HepG2 (cell line): ENCODE data around the gene BMP8B. TPM values are rescaled to one million over a fixed set of nuclear protein-coding genes. Genes with fewer than 3 reads are reported as not detected.
"Not testable (repeated sequence)": the region's sequence is repeated elsewhere in the genome, so short reads cannot be mapped to it uniquely, and the experiment has no call there.

ENCODE experiments used
- ATAC-seq: fragments of 200-7000 bp; cut with Tn5 transposase; 3 replicates; pipeline ENCODE4 v1.9.1; 2020; ENCODE audit warnings: mild to moderate bottlenecking, moderate library complexity
- BruUV-seq: library from RNA; stranded (reverse); fragments of 400-500 nt; replicated peaks from 2 replicates; lab custom pipeline; 2021; lab: Mats Ljungman, UMichigan
- CTCF ChIA-PET: fragments of 300-600 bp; formaldehyde crosslinking; extraction: SDS; loops from one replicate; lab custom pipeline; 2021; ENCODE audit warnings: low total read pairs, inconsistent platforms, low intra/inter-chr PET ratio; lab: Yijun Ruan, JAX
- POLR2A ChIA-PET: fragments of 350-600 bp; sonication (Branson Sonifier 250); formaldehyde crosslinking; loops from one replicate; lab custom pipeline; 2020; ENCODE audit warnings: antibody characterized with exemption, inconsistent platforms; lab: Yijun Ruan, JAX
- DNase-seq: peaks from one replicate; pipeline ENCODE4 v3.0.0-alpha.2; 2015; ENCODE audit warnings: low spot score
- FAIRE-seq: peaks from 3 replicates; lab custom pipeline; 2011; peaks lifted over from hg19 to GRCh38; lab: Jason Lieb, UNC
- H2AFZ ChIP-seq: one replicate; pipeline ENCODE4 v1.6.1; 2011; ENCODE audit warnings: low read length, inconsistent platforms
- H3K27ac ChIP-seq: fragments of 300-600 bp; 3 replicates; pipeline ENCODE4 v1.8.0; 2011; ENCODE audit warnings: mixed run types, mild to moderate bottlenecking, mixed read lengths, low read length, inconsistent platforms; ENCODE audit not compliant: insufficient read depth; ENCODE audit errors: extremely low read length
- H3K27me3 ChIP-seq, 2 experiments: fragments of 200-600 bp in 1 of 2; 2 replicates in 1 of 2; 3 replicates in 1 of 2; pipeline versions ENCODE4 v1.6.0 to v1.8.0; 2011; ENCODE audit warnings: low read length in 2 of 2, mild to moderate bottlenecking in 2 of 2, moderate library complexity in 2 of 2, inconsistent platforms in 1 of 2; ENCODE audit not compliant: insufficient read depth in 2 of 2, control insufficient read depth in 1 of 2
- H3K36me3 ChIP-seq, 2 experiments: fragments of 200-600 bp in 1 of 2; replicated peaks in 1 of 2; 2 replicates in 1 of 2; 3 replicates in 1 of 2; pipeline versions ENCODE4 v1.5.1 to v1.8.0; 2011; ENCODE audit warnings: low read length in 2 of 2, inconsistent platforms in 1 of 2; ENCODE audit not compliant: insufficient read depth in 2 of 2, control insufficient read depth in 1 of 2
- H3K4me1 ChIP-seq: 2 replicates; pipeline ENCODE4 v1.5.1; 2012; ENCODE audit warnings: low read length, inconsistent platforms; ENCODE audit not compliant: insufficient read depth
- H3K4me2 ChIP-seq: 2 replicates; pipeline ENCODE4 v1.6.0; 2011; ENCODE audit warnings: low read depth, low read length, inconsistent platforms
- H3K4me3 ChIP-seq, 3 experiments: fragments of 200-600 bp in 1 of 3; sonication (generic), shearing (Covaris generic) in 1 of 3; replicated peaks in 1 of 3; 2 replicates each; pipeline ENCODE4 v1.5.1; 2011 to 2016; ENCODE audit warnings: low read length in 3 of 3, inconsistent platforms in 2 of 3, low read depth in 2 of 3, mild to moderate bottlenecking in 2 of 3, control low read depth in 1 of 3, mixed read lengths in 1 of 3; ENCODE audit not compliant: insufficient read depth in 1 of 3
- H3K79me2 ChIP-seq: one replicate; pipeline ENCODE4 v1.6.1; 2011; ENCODE audit warnings: low read length, inconsistent platforms; ENCODE audit not compliant: insufficient read depth
- H3K9ac ChIP-seq: 2 replicates; pipeline ENCODE4 v1.6.0; 2011; ENCODE audit warnings: mild to moderate bottlenecking, low read depth, low read length, inconsistent platforms; ENCODE audit not compliant: insufficient read depth
- H3K9me3 ChIP-seq: 2 replicates; pipeline ENCODE4 v1.5.1; 2012; ENCODE audit warnings: mild to moderate bottlenecking, low read length
- H4K20me1 ChIP-seq: 2 replicates; pipeline ENCODE4 v1.6.0; 2011; ENCODE audit warnings: inconsistent platforms, mild to moderate bottlenecking, low read length, moderate library complexity; ENCODE audit not compliant: insufficient read depth
- ARID4A ChIP-seq: sonication (generic); formaldehyde crosslinking; IDR thresholded peaks from 2 replicates; pipeline ENCODE4 v1.5.0; 2020; ENCODE audit warnings: mild to moderate bottlenecking, missing genetic modification reagents, borderline replicate concordance
- GABPB1 ChIP-seq: IDR thresholded peaks from 2 replicates; pipeline ENCODE4 v1.6.1; 2016; ENCODE audit warnings: mild to moderate bottlenecking, missing genetic modification reagents, moderate library complexity, missing compliant biosample characterization
- HNRNPL ChIP-seq: fragments of 200-400 bp; formaldehyde crosslinking; IDR thresholded peaks from 2 replicates; pipeline ENCODE4 v1.6.1; 2017; ENCODE audit warnings: mild to moderate bottlenecking, low read depth, low read length
- MYC ChIP-seq: sonication (generic); formaldehyde crosslinking; IDR thresholded peaks from 2 replicates; pipeline ENCODE4 v1.9.0; 2021; ENCODE audit warnings: missing genetic modification reagents, borderline replicate concordance
- PRDM10 ChIP-seq: sonication (generic); formaldehyde crosslinking; IDR thresholded peaks from 2 replicates; pipeline ENCODE4 v1.4.0; 2020; ENCODE audit warnings: low read depth, missing genetic modification reagents
- USF2 ChIP-seq, 2 experiments: sonication (generic) in 1 of 2; formaldehyde crosslinking in 1 of 2; IDR thresholded peaks; 2 replicates each; pipeline versions ENCODE4 v1.5.1 to v1.6.1; 2011 to 2020; ENCODE audit warnings: borderline replicate concordance in 1 of 2, low read depth in 1 of 2, low read length in 1 of 2, mild to moderate bottlenecking in 1 of 2, missing genetic modification reagents in 1 of 2, moderate library complexity in 1 of 2
- ZFY ChIP-seq: sonication (generic); formaldehyde crosslinking; IDR thresholded peaks from 2 replicates; pipeline ENCODE4 v1.4.0; 2020; ENCODE audit warnings: missing genetic modification reagents
- ZNF317 ChIP-seq: sonication (generic); formaldehyde crosslinking; IDR thresholded peaks from 2 replicates; pipeline ENCODE4 v1.5.0; 2020; ENCODE audit warnings: mild to moderate bottlenecking, missing genetic modification reagents
- ZNF430 ChIP-seq: sonication (generic); formaldehyde crosslinking; IDR thresholded peaks from 2 replicates; pipeline ENCODE4 v1.9.0; 2021; ENCODE audit warnings: mild to moderate bottlenecking, missing genetic modification reagents
- WGBS: methylation state at CpG from one replicate; pipeline ENCODE4 v1.1.6; 2017; ENCODE audit warnings: low lambda C conversion rate; 5-methylcytosine and 5-hydroxymethylcytosine counted together
- in situ Hi-C: cut with HindIII; loops from 2 replicates; pipeline ENCODE4 v1.10.0; 2017; ENCODE audit warnings: low pct_unique_long_range_greater_than_20kb; ENCODE audit not compliant: extremely low pct_ligation_motif_present
- intact Hi-C: fragments of 100-400 bp; cut with micrococcal nuclease; formaldehyde crosslinking; loops from one replicate; pipeline ENCODE4 v1.10.0; 2022; ENCODE audit not compliant: unreplicated experiment
- polyA plus RNA-seq, 8 experiments: library from polyadenylated mRNA; depleted of rRNA in 3 of 8; stranded (reverse) in 7 of 8; unstranded in 1 of 8; fragments of >200 nt; fragmentation: Illumina TruSeq in 4 of 8; extraction: Trizol in 4 of 8; gene quantifications; 2 replicates each; pipeline versions ENCODE4 v1.2.1 to v1.2.3, GENCODE V29; 2011 to 2016; ENCODE audit warnings: low read depth in 4 of 8, missing spikeins in 1 of 8, mixed read lengths in 1 of 8; ENCODE audit not compliant: insufficient read depth in 1 of 8
- total RNA-seq, 5 experiments: library from RNA; depleted of rRNA; stranded (reverse); fragments of >200 nt; fragmentation: Illumina TruSeq; extraction: Trizol; gene quantifications; 2 replicates each; pipeline ENCODE4 v1.2.3, GENCODE V29; 2016; ENCODE audit warnings: low read depth in 1 of 5

Gene BMP8B
- total and polyA plus RNA-seq, 2 of the 13 experiments (the other 11 are each of a cell fraction or from before 2014, with no cell fraction given): 0.29 to 0.41 TPM

GRCh38 chr1:39817091-39817932, 28.6 kb upstream of the BMP8B start:
- Histone ChIP-seq H3K4me2 (peak overlapping the region; percentile 64), H3K27me3 (peaks cover 1 to 13% of the 10 kb centered on the region in 2 experiments; a peak in 2 of 5 replicates)
- not testable (repeated sequence) for H3K4me1 ChIP-seq, H3K36me3 ChIP-seq, H3K9me3 ChIP-seq, H3K9ac ChIP-seq, H3K79me2 ChIP-seq, H4K20me1 ChIP-seq, FAIRE-seq, BruUV-seq, H3K27ac ChIP-seq, H2AFZ ChIP-seq, H3K4me3 ChIP-seq
- POLR2A ChIA-PET: interaction anchor here (1.1 to 1.5 kb wide), 3 partner anchors 79 to 84 kb away, joined by 3 to 7 read pairs (median 6); partner anchors contain the start of gene MYCL
- in situ Hi-C loops (loop anchor here (5.0 kb wide), 2 partner anchors 85 to 155 kb away; partner anchors contain the start of gene MYCL), intact Hi-C loops (loop anchor here (10.0 kb wide), 1 partner anchor 217 kb away; no protein-coding TSS in a partner anchor)
- DNase-seq (peak; percentile 33), ATAC-seq (peak; percentile 75)
- CTCF ChIA-PET: interaction anchor here (1.0 to 2.2 kb wide), 3 partner anchors 85 to 215 kb away, joined by 3 to 44 read pairs (median 8); partner anchors contain the start of gene MYCL
- 40% methylated on average over 13 of the region's 24 CpGs for WGBS
- TF ChIP-seq HNRNPL: 0 out of 2 replicates have a peak, but pooled peaks have one; percentile 38
- TF ChIP-seq PRDM10 (CRISPR knock-in tag): peak; percentile 24; the same call in 1 of the 2 replicates
- TF ChIP-seq ZNF430 (CRISPR knock-in tag): 0 out of 2 replicates have a peak, but pooled peaks have one; percentile 40
- peak; percentile 13; the same call in 1 of the 2 replicates for TF ChIP-seq ARID4A (CRISPR knock-in tag)
- peak; percentile 29; the same call in 1 of the 2 replicates for TF ChIP-seq GABPB1 (CRISPR knock-in tag)
- 0 out of 2 replicates have a peak, but pooled peaks have one; percentile 9 for TF ChIP-seq ZNF317 (CRISPR knock-in tag)
- peak; percentile 43; the same call in 1 of the 2 replicates for TF ChIP-seq ZFY
- TF ChIP-seq MYC (CRISPR knock-in tag): 0 out of 2 replicates have a peak, but pooled peaks have one; percentile 35
- TF ChIP-seq USF2 (IDR thresholded peaks at IDR 0.05; ENCODE audit: low read depth, low read length): peak; percentile 36; the same call in 1 of the 2 replicates
- peak; percentile 57; the same call in 1 of the 2 replicates for TF ChIP-seq USF2 (CRISPR knock-in tag; IDR thresholded peaks at IDR 0.05; ENCODE audit: borderline replicate concordance)
